K562 (cell line): ENCODE results near the gene SMIM29. TPM values are rescaled to one million over a fixed set of nuclear protein-coding genes. Genes with fewer than 3 reads are reported as not detected.

Experiments
- ASH1L ChIP-seq: fragments of 450-650 bp; IDR thresholded peaks from 2 replicates; pipeline ENCODE4 v1.6.1; 2018; ENCODE audit warnings: borderline replicate concordance, mild to moderate bottlenecking, low read depth; ENCODE audit not compliant: partially characterized antibody
- CBFA2T3 ChIP-seq: fragments of 450-650 bp; IDR thresholded peaks from 2 replicates; pipeline ENCODE4 v1.6.1; 2017
- CBX1 ChIP-seq: sonication (generic); IDR thresholded peaks from 2 replicates; pipeline ENCODE4 v1.6.1; 2016; ENCODE audit warnings: antibody characterized with exemption, low read depth, mild to moderate bottlenecking
- CEBPG ChIP-seq, 3 experiments: fragments of 200-800 bp in 1 of 3; sonication (Bioruptor generic) in 1 of 3; sonication (generic) in 1 of 3; formaldehyde crosslinking in 1 of 3; IDR thresholded peaks in 2 of 3; conservative IDR thresholded peaks in 1 of 3; 2 replicates each; pipeline versions ENCODE4 v1.6.1 to v1.8.0; 2016 to 2022; ENCODE audit warnings: missing compliant biosample characterization in 2 of 3, missing genetic modification characterization in 2 of 3, mild to moderate bottlenecking in 1 of 3, missing genetic modification reagents in 1 of 3
- E2F6 ChIP-seq, 2 experiments: IDR thresholded peaks; 2 replicates each; pipeline ENCODE4 v1.6.1; 2011; ENCODE audit warnings: borderline replicate concordance in 1 of 2, control low read depth in 1 of 2, low read depth in 1 of 2, low read length in 1 of 2, mild to moderate bottlenecking in 1 of 2, mixed read lengths in 1 of 2, moderate library complexity in 1 of 2; ENCODE audit not compliant: insufficient read depth in 1 of 2, insufficient read length in 1 of 2, poor library complexity in 1 of 2, severe bottlenecking in 1 of 2; ENCODE audit errors: extremely low read depth in 1 of 2
- FOXM1 ChIP-seq, 2 experiments: fragments of 450-650 bp in 1 of 2; sonication (generic) in 1 of 2; formaldehyde crosslinking in 1 of 2; IDR thresholded peaks; 2 replicates each; pipeline versions ENCODE4 v1.6.1 to v1.9.0; 2017 to 2022; ENCODE audit warnings: low read depth in 2 of 2, mild to moderate bottlenecking in 2 of 2, missing genetic modification reagents in 1 of 2, moderate library complexity in 1 of 2
- GABPA ChIP-seq: fragments of 200-800 bp; sonication (Bioruptor generic); conservative IDR thresholded peaks from 2 replicates; pipeline ENCODE4 v1.6.1; 2016; ENCODE audit warnings: low read depth, missing genetic modification characterization, missing compliant biosample characterization
- HES1 ChIP-seq: fragments of 450-650 bp; IDR thresholded peaks from 2 replicates; pipeline ENCODE4 v1.6.1; 2016; ENCODE audit warnings: low read depth, mild to moderate bottlenecking, moderate library complexity
- MYC ChIP-seq, 2 experiments: fragments of 250-450 bp in 1 of 2; sonication (Bioruptor Pico) in 1 of 2; IDR thresholded peaks; 2 replicates each; pipeline versions ENCODE4 v1.5.1 to v1.6.1; 2012 to 2021; ENCODE audit warnings: low read depth in 2 of 2, borderline replicate concordance in 1 of 2, improper control_type of control experiment in 1 of 2, low read length in 1 of 2, mild to moderate bottlenecking in 1 of 2, moderate library complexity in 1 of 2
- NRF1 ChIP-seq, 2 experiments: fragments of 450-650 bp; IDR thresholded peaks in 1 of 2; conservative IDR thresholded peaks in 1 of 2; 2 replicates each; pipeline ENCODE4 v1.6.1; 2014; ENCODE audit warnings: mild to moderate bottlenecking in 2 of 2
- RBM22 ChIP-seq: fragments of 200-400 bp; formaldehyde crosslinking; IDR thresholded peaks from 2 replicates; pipeline ENCODE4 v1.6.1; 2018; ENCODE audit warnings: low read length, low read depth; ENCODE audit not compliant: poor library complexity, severe bottlenecking
- TCF7 ChIP-seq: sonication (generic); IDR thresholded peaks from 2 replicates; pipeline ENCODE4 v1.6.1; 2016; ENCODE audit warnings: antibody characterized with exemption, borderline replicate concordance
- TFAM ChIP-seq: fragments of 250-450 bp; sonication (Bioruptor Pico); conservative IDR thresholded peaks from 2 replicates; pipeline ENCODE4 v1.5.0; 2021; ENCODE audit warnings: mild to moderate bottlenecking, moderate library complexity
- TRIM28 ChIP-seq: fragments of 450-650 bp; IDR thresholded peaks from 2 replicates; pipeline ENCODE4 v1.6.1; 2017
- XRCC4 ChIP-seq: IDR thresholded peaks from one replicate; pipeline ENCODE4 v1.6.1; 2011; ENCODE audit not compliant: insufficient read depth, insufficient read length; ENCODE audit errors: extremely low read depth
- ZNF507 ChIP-seq: conservative IDR thresholded peaks from 2 replicates; pipeline ENCODE4 v1.6.1; 2017; ENCODE audit warnings: missing genetic modification characterization, missing compliant biosample characterization
- ZNF695 ChIP-seq: fragments of 450-650 bp; formaldehyde crosslinking; IDR thresholded peaks from 2 replicates; pipeline ENCODE4 v1.4.0; 2020; ENCODE audit warnings: mild to moderate bottlenecking, moderate library complexity
- ZNF830 ChIP-seq: fragments of 250-450 bp; sonication (Bioruptor Pico); IDR thresholded peaks from 2 replicates; pipeline ENCODE4 v1.5.0; 2021; ENCODE audit warnings: mild to moderate bottlenecking
- polyA plus RNA-seq, 8 experiments: library from polyadenylated mRNA; depleted of rRNA in 4 of 8; stranded (reverse) in 5 of 8; unstranded in 3 of 8; fragments of >200 nt; fragmentation: Nextera tagmentation in 2 of 8; fragmentation: Illumina TruSeq in 1 of 8; extraction: Ambion mirVana in 2 of 8; extraction: Trizol in 1 of 8; gene quantifications; 2 replicates each; pipeline versions ENCODE4 v1.2.1 to v1.2.3, GENCODE V29; 2011 to 2014; ENCODE audit warnings: inconsistent platforms in 1 of 8, missing spikeins in 1 of 8
- total RNA-seq, 7 experiments: library from RNA; depleted of rRNA in 6 of 7; stranded (reverse); fragments of >200 nt in 6 of 7; fragmentation: Illumina TruSeq in 2 of 7; extraction: Trizol in 2 of 7; gene quantifications; 2 replicates each; pipeline versions ENCODE4 v1.2.1 to v1.2.3, GENCODE V29; 2011 to 2021; ENCODE audit warnings: low replicate concordance in 1 of 7
- TF ChIP-seq, protein P1 (sequence below): sonication (generic); formaldehyde crosslinking; IDR thresholded peaks from 2 replicates; pipeline ENCODE4 v1.8.1; 2023; ENCODE audit warnings: mild to moderate bottlenecking, missing genetic modification reagents

The SMIM29 gene
- total and polyA plus RNA-seq, 9 of the 15 experiments (the other 6 are each of a cell fraction or from before 2014, with no cell fraction given): 6.5 to 36.7 (median 20.9) TPM

DNA sequence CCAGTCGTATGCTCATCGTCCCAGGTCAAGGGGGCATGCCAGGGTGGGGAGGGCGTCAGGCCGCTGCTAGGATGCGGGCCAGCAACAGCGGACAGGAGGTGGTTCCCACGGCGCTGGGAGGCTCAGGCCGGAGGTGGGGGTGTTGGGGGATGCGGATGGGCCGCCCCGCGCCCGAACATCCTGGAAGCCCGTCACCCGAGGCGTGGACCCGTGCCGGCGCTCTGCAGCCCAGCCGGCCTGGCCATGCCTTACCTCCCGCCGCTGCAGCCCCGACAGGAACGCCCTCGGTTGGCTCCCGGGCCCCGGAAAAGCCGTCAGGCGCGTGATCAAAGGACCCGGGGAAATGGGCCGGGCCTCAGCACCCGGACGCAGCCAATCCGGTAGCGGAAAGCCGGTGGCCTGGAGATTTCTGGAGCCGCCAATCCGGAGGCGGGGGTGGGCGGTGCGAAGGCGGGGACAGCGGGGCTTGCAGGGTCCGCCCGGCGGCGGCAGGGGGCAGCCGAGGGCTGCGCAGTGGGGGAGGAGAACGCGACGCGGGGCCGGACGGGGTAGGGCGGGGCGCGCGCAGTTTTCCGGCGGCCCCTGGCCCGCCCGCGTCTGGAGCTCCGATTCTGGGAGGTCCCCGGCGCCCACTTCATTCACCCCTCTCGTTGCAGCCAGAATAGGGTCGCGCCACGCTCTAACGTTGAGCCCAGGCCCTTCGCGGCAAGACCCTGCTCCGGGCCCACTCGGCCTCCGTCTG lies at the start of gene SMIM29 (continued):
- no peak for TF ChIP-seq FOXM1 (IDR thresholded peaks at IDR 0.05; ENCODE audit: low read depth)
- no peak for TF ChIP-seq FOXM1 (CRISPR knock-in tag; IDR thresholded peaks at IDR 0.05; ENCODE audit: low read depth)
- TF ChIP-seq TFAM (CRISPR knock-in tag): no peak
- no peak for TF ChIP-seq ZNF695 (CRISPR knock-in tag)
- 0 out of 2 replicates have a peak, but pooled peaks have one; percentile 15 for TF ChIP-seq TRIM28
- peak; percentile 83 to 85 for TF ChIP-seq NRF1 (conservative IDR thresholded peaks at IDR 0.05 in 1 of 2, IDR thresholded peaks at IDR 0.05 in 1 of 2)
- TF ChIP-seq ZNF507 (tag): no peak
- TF ChIP-seq E2F6 (IDR thresholded peaks at IDR 0.05; ENCODE audit: borderline replicate concordance in 1 of 2, extremely low read depth in 1 of 2, insufficient read depth in 1 of 2, insufficient read length in 1 of 2, low read depth in 1 of 2, low read length in 1 of 2, poor library complexity in 1 of 2, severe bottlenecking in 1 of 2): peak in 1 of 2 experiments; percentile 74
- peak; percentile 10; the same call in 1 of the 2 replicates for TF ChIP-seq CBFA2T3
- no peak for TF ChIP-seq HES1
- TF ChIP-seq CBX1: peak; percentile 66
- no peak; the same call in 1 of the 2 replicates for TF ChIP-seq CEBPG (CRISPR knock-in tag; IDR thresholded peaks at IDR 0.05)
- no peak for TF ChIP-seq CEBPG (tag; conservative IDR thresholded peaks at IDR 0.05 in 1 of 2, IDR thresholded peaks at IDR 0.05 in 1 of 2)
- peak; percentile 74 for TF ChIP-seq GABPA
- TF ChIP-seq RBM22: peak; percentile 75
- TF ChIP-seq, protein P1, sequence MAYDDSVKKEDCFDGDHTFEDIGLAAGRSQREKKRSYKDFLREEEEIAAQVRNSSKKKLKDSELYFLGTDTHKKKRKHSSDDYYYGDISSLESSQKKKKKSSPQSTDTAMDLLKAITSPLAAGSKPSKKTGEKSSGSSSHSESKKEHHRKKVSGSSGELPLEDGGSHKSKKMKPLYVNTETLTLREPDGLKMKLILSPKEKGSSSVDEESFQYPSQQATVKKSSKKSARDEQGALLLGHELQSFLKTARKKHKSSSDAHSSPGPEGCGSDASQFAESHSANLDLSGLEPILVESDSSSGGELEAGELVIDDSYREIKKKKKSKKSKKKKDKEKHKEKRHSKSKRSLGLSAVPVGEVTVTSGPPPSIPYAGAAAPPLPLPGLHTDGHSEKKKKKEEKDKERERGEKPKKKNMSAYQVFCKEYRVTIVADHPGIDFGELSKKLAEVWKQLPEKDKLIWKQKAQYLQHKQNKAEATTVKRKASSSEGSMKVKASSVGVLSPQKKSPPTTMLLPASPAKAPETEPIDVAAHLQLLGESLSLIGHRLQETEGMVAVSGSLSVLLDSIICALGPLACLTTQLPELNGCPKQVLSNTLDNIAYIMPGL (CRISPR knock-in tag): no peak
- peak; percentile 87; the same call in 1 of the 2 replicates for TF ChIP-seq TCF7
- TF ChIP-seq ZNF830 (CRISPR knock-in tag): 0 out of 2 replicates have a peak, but pooled peaks have one; percentile 89
- no peak for TF ChIP-seq XRCC4
- TF ChIP-seq ASH1L: no peak
- TF ChIP-seq MYC (IDR thresholded peaks at IDR 0.05; ENCODE audit: low read depth, low read length): peak; percentile 85
- peak; percentile 61; the same call in 1 of the 2 replicates for TF ChIP-seq MYC (CRISPR knock-in tag; IDR thresholded peaks at IDR 0.05; ENCODE audit: borderline replicate concordance, low read depth)
